Measurements from ENCODE around the gene YIPF2.

- TF ChIP-seq, protein P1, sequence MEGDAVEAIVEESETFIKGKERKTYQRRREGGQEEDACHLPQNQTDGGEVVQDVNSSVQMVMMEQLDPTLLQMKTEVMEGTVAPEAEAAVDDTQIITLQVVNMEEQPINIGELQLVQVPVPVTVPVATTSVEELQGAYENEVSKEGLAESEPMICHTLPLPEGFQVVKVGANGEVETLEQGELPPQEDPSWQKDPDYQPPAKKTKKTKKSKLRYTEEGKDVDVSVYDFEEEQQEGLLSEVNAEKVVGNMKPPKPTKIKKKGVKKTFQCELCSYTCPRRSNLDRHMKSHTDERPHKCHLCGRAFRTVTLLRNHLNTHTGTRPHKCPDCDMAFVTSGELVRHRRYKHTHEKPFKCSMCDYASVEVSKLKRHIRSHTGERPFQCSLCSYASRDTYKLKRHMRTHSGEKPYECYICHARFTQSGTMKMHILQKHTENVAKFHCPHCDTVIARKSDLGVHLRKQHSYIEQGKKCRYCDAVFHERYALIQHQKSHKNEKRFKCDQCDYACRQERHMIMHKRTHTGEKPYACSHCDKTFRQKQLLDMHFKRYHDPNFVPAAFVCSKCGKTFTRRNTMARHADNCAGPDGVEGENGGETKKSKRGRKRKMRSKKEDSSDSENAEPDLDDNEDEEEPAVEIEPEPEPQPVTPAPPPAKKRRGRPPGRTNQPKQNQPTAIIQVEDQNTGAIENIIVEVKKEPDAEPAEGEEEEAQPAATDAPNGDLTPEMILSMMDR (IDR thresholded peaks at IDR 0.05): peak; percentile 84
- no peak for TF ChIP-seq ZFX (IDR thresholded peaks at IDR 0.05; ENCODE audit: borderline replicate concordance)
Measured at GRCh38 chr19:10936661-10937084, 8.2 kb upstream of the YIPF2 start.

All from 22Rv1 (cell line).